GM18868 (cell line): ENCODE data around the gene TSPOAP1.
A peak's percentile ranks its signal among the peaks of the same experiment; 100 is the strongest.
"Not testable (repeated sequence)": the region's sequence is repeated elsewhere in the genome, so short reads cannot be mapped to it uniquely, and the experiment has no call there.

Experiments
- ATAC-seq: cut with Tn5 transposase; IDR thresholded peaks from one replicate; pipeline ENCODE4 v1.9.1; 2021; ENCODE audit warnings: mild to moderate bottlenecking, moderate library complexity; ENCODE audit not compliant: unreplicated experiment

TSPOAP1 gene

DNA sequence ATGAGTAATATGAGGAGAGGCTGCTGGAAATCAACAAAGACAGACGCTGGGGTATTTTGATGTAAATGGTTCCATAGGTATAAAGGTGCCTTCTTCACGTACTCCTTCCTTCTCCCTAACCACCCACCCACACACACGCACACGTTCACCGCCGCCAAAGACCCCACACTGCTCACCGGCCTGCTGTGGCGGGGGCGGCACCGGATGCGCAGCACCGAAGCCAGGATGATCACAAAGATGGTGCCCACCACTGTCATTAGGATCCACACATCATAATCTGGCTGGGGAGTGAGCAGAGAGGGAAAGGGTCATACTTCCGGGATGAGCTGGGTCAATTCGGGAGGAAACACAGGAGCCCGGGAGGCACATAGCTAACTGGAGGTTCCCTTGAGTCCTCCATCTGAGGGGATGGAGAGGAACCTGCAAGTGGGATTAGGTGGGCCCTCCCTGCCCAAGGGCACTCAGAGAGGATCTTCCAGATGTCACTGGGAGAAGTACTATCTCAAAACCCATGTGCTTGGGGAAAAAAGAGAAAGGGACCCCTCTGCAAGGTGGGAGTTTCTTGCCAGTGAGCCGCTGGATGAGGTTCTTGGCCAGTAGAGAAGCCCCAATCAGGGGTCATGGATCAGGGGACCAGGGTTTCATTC is 33.9 kb upstream of the TSPOAP1 start:
- no peak for ATAC-seq

DNA sequence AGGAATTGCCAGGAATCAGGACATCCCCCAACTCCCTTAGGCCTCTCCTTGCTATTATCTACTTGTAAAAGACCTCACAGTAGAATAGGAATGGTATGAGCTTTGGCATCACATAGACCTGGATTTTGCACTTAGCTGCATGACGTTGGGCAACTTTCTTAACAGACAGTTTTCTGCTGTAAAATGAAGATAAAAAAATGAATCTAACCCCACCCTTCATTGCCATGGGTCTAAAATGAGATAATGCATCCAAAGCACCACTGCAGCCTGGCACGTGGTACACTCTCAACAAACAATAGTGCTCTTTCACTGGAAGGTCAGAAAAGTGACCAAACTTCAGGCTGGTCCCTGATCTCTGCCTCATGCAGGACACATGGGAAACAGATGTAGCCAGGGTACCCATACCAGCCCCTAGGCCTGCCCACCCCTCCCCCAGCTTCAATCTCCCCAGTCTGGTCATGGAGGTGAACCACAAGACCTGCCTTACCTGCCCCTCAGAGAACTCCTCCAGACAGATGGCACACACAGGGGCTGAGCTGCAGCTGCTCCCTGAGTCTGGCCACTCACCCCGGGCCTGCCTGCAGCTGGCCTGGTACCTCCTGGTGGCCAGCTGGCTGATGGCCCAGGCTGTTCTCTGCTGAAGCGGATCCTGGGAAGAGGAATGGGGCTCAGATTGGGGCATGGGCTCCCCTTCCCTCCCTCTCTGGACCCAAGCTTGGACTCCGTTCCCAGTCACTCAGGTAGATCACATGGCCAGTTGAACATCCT is 31.9 kb upstream of the TSPOAP1 start:
- no peak for ATAC-seq

DNA sequence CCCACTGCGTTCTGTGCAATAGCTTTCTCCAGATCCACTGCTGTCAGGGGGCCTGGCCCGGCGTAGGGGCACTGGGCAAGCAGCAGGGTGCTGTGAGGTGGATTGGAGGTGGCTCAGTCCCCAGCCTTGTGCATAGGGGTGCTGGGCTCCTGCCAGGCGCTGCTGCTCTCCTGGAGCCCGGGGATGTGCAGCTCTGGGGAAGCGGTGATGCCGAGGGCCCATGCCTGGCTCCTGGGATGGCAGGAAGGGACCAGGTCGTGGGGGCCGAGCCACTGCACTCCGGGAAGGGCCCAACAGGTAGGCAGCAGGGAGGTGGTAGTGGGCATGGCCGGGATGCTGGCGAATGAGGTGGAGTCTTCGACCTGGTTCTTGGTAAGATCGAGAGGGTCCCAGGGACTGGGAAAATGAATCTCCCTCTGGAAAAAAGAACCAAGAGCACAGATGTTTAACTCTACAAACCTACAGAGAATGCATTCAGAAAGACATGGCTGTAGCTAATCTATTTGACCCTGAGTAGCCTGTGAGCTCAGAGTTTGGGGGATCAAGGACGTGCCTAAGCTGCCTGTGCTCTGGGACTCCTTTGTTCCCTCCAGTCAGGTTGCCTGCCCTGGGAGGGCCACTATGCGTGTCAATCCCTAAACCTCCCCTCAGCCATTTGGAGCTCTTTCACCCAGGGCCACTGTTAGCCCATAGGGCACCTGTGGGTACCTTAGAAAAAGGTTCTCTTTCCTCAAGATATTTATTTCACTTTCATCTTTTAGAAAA is 30.0 kb upstream of the TSPOAP1 start:
- no peak for ATAC-seq

DNA sequence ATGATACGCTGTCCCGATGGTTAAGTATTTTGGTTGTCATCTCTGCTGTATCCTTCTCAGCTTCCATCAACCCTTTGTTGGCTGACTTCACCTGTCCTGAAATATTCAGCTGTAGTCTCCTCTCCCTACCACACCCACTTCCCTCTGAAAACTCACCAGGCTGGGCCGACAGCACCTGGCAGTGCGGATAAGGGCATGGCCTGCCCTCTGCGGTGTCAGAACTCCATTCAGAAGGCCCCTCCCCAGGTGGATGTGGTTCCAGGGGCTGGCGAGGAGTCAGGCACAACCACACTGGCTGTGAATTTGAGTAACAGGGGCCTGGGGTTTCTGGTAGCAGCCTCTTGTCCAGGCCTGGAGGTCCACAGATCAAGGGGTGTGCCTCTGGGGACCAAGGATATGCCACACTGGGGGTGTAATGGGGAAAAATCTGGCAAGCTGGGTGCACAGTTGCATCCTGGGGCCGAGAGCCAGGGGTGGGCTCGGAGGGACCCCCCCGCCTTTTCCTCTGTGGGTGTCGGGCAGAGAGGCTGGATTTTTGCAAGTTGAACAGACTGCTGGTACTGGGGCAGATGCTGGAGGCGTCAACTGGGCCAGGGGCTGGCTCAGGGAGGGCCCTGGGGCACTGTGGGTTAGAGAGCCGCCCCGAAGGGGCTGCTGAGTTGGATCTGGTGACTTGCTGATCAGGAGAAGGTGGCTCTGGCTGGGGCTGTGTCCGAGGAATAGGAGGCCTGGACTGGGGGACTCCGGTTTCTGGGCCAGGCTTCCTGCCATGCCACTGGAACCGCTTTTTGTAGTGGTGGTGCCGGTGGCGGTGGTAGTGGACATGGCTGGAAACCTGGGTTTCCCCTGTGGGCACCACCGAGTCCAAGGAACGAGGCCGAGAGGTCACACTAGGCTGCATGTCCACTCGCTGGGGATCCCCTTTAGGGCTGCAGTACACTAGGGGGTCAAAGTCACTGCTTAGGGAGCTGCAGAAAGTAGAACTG is 29.0 kb upstream of the TSPOAP1 start:
- no peak for ATAC-seq

DNA sequence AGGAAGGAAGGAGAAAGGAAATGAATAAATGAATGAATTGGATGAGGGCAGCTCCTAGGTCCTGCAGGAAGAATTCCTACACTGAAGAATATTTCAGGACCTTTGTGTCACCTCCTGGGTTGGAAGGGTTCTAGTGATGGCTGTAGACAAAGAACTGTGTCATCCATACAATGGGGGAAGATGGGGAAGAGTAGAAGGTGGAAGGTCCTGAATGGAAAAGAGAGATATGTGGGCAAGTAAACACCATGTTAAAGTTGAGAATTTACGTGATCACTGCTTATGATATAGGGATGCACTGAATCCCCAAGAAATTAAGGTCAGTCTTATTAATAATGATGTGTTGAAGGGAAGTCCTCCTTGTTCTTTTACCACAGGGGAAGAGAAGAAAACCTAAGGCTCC is 27.6 kb upstream of the TSPOAP1 start:
- ATAC-seq, result no peak

DNA sequence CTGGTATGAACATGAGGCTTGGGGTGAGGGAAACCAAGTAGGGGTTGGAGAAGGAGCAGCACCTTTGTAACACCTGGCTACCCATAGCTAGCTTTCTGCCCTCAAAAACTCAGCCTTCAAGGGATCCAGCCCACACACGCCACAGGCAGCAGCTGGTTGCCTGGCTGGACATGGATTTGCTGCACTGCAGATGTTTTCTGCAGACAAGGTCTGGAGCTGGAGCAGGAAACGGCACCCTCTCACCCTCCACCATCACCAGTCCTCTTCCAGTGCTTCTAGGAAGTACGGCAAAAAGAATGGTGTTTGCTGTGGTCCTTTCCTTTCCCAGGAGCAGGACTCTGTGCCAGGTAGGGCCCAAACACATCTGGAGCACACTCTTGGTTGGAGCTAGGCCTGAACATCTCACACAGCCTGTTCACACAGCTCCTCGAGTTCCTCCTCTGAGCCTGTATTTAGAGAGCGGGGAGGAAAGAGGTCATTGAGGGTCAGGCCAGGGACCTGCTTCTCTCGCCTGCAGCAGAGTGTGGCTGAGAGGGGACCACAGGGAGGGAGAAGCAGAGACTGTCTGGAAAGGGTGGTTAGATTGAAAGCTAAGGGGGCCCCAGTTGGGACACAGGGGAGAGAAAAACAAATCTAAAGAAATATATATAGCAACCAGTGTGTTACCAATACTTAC is 26.1 kb upstream of the TSPOAP1 start:
- no peak for ATAC-seq

DNA sequence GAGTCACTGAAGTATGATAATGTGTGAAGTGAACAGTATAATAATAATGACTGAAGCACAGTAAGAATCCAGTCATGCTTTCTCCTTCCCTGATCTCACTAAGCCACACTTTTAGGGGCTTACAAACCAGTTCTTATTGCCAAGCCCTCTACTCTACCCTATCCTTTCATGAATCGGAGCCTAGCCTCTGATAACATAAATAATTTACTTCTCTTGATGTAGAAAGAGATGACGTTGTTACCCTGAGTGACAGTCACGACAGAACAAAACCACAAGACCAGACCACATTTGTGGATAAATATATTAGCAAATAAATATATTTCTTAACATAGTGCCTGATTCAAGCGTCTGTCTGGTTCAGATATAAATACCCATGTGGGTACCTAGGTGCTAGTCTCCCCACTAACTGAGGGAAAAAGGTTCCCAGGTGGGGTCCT is 24.8 kb upstream of the TSPOAP1 start:
- ATAC-seq, result no peak

DNA sequence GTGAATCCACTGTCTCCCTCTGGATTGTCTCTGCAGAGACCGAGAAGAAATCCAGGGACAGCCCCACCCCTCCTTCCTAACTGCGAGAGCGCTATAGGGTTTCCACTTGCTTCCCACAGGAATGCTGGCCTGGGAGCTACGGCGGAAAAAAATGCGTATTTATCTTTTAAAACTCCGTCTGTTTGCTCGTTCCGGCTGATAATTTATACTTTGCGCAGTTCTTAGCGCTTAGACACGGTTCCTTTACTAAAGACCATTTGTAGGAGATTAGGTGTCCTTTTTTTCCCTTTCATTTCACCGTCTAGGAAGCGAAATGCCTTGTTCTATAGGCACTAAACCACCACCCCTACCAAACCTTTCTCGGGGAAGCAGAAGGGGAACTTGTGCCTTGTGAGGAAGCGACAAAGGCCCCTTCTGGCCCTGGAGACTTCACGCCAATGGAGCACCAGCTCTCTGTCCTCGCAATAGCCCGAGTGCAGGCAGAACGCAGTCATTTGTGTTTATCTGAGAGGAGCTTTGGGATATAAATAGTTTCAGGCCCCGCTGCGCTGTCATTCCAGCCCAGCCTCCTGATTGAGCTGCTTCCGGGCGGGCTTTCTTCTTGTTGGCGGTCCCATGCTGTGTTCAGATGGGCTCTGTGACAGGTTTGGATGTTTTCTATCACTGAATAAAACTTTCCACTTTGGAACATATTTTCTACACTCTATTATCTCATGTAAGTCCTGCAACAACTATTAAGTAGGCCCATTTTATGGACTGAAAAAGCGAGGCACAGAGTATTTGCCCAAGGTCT is 24.2 kb upstream of the TSPOAP1 start:
- no peak for ATAC-seq

DNA sequence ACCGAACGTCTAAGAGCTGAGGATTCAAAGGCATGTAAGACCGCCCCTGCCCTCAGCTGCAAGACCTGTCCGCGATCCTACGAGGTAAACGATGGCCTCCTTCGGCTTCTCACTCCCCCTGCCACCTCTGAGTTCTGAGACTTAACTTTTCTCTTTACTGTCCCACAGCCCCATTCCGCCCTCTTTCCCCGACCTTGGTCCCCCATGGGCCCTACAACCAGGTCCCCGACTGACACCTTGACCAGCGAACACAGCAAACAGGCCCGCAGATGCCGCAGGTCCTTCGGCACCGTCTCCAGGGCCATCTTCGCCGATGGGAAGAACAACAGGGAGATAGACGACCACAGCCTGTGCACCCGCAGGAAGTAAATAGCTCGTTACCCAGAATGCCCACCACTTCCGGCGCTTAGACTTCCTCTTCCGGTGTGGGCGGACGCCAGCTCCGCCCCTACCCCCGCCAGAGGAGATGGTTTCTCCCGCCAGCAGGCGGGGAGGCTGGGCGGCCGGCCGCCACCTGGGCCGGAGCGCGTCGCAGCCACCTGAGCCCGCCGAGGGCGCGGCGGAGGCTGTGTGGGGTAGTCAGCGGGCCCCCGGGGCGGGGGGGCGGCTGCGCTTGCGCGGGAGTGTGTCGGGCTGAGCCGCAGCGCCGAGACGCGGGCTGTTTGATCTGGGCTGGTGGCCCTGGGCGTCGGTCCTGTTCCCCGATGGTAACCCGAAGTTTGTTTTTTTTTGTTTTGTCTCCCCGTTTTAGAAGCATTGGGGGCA is 23.4 kb upstream of the TSPOAP1 start, which contains the start of gene SUPT4H1:
Gene SUPT4H1, minus strand, starts transcription at position 371 of the 765 bp plus-strand sequence. Its CDS starts 66 bp downstream, at position 305.
- peak; percentile 91 for ATAC-seq

DNA sequence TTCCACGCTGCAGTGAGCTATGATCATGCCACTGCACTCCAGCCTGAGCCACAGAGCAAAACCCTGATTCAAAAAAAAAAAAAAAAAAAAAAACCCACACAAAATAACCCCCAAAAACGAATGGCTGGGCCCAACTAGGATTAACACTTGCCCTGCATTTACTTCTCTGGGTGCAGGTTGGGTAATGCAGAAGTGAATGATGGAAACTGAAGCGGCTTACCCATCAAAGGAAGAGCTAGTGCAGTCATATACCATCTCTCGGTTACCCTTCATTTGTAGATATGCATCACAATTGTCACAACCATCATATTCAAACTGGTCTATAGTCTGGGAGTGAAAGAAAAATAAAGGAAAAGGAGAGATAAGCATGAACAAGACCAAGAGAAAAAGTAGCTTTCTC is 22.6 kb upstream of the TSPOAP1 start:
- no peak for ATAC-seq

DNA sequence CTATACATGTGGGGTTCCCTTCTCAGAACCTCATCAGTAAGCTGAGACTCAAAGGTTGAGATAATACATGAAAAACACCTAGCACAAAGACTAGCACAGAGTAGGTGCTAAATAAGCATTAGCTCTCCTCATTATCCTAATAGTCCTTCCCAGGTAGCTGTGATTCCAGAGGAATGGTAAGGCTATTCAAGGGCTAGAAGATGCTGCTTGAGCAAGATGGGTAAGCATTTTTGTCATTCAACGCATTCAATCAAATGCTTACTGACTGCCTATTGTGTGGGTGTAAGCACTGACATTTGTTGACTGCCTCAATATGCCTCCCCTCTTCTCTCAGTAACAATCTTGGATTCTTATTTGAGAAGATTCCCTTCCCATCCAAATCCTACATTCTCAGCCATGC is 19.4 kb upstream of the TSPOAP1 start:
- ATAC-seq, result no peak

DNA sequence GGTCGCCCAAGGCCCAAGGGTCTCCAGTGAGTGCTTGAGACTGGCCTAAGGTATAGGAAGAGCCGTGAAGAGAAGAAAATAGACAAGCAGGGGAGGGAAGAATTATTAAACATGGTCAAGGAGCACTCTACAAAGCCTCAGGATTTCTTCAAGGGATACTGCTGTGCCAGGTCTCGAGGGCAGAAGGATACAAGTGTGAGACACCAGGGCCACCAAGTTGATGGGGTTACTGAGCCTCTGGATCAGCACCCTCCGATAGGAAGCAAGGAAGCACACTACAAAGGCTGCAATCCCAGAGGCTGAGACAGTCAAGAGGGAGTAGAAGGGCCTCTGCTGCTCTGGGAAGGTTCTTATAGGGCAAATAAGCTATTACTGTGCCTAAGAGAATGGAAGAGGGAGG is 16.9 kb upstream of the TSPOAP1 start:
- no peak for ATAC-seq

DNA sequence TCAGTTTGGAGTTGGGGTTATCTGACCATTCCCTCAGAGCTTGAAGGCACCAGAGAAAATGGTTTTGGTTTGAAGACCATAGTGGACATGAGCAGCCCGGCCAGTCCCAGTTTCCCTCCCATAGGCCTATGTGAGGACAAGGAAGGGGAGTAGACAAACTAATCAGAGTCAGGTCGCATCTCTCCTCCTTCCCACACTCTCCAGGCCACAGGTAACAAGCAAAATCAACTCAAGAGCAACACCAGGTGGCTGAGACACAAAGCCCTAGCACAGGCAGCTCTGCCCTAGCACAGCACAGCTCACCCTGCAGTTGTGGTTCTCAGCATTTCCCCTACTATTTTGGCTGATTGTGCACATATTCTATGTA is 16.2 kb upstream of the TSPOAP1 start:
- peak; percentile 57 for ATAC-seq

DNA sequence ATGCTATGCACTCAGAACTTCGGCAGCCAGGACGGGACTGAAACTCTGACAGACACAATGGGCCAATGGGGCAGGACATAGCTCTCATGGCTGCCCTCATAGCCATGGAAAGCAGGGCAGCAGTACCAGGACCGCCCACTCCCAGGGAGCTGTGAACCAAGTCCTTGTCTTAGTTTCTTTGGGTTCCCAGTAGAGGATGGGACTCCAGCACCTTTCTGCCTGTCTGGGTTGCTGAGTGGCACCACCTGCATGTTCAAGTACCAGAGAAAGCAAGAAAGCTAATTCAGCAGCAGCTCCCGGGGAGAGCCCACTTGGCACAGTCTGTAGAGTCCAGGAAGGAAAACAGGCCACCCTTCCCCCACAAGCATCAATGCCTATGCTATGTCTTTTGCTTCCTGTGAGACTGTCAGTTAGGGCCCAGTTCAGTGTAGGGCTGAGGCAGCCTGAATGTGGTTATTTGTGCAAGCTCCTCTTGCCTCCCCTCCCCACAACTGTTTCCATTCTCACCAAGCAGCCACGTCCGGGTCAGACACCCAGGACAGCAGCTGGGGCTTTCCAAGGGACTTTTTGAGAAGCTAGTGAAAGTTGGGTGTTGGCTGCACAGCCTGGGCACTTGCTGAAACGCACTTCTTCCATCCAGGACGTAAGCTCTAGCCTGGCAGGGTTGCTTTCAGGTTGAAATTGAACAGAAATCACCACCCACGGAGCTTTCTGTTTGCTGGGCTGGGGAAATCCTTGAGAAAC is 15.6 kb upstream of the TSPOAP1 start:
- ATAC-seq, result peak; percentile 86

DNA sequence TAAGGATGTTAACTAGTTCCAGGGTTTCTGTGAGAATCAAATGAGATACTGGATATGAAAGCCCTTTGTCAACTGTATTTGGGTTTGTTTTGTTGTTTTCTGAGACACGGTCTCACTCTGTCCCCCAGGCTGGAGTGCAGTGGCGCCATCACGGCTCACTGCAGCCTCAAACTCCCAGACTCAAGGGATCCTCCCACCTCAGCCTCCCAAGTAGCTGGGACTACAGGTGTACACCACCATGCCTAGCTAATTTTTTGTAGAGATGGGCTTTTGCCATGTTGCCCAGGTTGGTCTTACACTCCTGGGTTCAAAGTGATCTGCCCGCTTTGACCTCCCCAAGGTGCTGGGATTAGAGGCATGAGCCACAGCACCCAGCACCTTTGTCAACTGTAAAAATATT is 14.5 kb upstream of the TSPOAP1 start:
- ATAC-seq, result no peak

DNA sequence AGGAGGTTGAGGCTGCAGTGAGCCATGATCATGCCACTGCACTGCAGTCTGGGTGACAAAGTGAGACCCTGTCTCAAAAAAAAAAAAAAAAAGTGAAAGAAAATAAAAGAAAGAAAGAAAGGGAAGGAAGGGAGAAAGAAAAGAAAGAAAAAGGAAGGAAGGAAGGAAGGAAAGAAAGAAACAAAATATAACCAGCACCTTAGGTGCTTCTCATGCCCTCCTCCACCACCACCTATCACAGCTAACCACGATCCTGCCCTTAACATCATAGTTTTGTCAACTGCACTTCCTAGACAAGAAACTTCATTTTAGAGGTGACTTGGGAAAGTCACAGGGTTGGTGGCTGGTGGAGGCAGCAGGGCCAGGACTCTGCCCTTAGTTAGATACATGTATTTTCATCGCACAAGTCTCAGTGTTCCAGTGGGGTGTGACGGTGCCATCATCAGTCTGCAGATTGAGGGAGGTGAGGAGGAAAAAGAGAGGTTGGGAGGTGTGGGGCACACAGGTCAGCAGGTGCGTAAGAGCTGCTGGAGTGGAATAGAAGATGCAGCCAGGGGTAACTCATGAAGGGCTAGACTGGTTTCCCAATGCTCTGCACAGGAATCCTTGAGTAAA is 13.4 kb upstream of the TSPOAP1 start:
- no peak for ATAC-seq

DNA sequence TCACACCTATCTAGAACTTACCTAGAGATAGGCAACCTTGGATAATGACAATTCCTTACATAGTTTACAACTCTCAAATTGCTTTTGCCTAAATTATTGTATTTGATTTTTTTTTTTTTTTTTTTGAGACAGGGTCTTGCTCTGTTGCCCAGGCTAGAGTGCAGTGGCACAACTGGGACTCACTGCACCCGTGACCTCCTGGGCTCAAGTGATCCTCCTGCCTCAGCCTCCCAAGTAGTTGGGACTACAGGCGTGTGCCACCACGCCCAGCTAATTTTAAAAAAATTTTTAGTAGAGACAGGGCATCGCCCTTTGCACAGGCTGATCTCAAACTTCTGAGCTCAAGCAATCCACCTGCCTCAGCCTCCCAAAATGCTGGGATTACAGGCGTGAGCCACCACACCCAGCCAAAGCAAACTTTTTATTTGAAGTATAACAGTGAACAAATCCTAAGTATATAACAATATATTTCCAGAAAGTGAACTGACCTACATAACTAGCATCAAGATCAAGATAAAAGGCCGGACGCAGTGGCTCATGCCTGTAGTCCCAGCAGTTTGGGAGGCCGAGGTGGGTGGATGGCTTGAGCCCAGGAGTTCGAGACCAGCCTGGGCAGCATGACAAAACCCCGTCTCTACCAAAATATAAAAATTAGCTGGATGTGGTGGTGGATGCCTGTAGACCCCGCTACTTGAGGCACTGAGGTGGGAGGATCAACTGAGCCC is 12.7 kb upstream of the TSPOAP1 start:
- not testable (repeated sequence) for ATAC-seq
